Natural killer cell (primary cell): ENCODE results near the gene DHRS1. TPM values are rescaled to one million over a fixed set of nuclear protein-coding genes. Genes with fewer than 3 reads are reported as not detected.
"Not testable (repeated sequence)": the region's sequence is repeated elsewhere in the genome, so short reads cannot be mapped to it uniquely, and the experiment has no call there.

Experiments
- ATAC-seq, 3 donors: fragments of 150-1000 bp in 2 of 3; fragments of 200-7000 bp in 1 of 3; cut with Tn5 transposase; 1 replicate in 1 of 3; 2 replicates in 2 of 3; pipeline ENCODE4 v1.10.0; 2021; ENCODE audit warnings: mild to moderate bottlenecking in 2 of 3, moderate library complexity in 2 of 3
- DNase-seq, 2 donors: peaks; one replicate each; pipeline versions ENCODE4 v3.0.0 to v3.0.0-alpha.2; 2013 to 2021; ENCODE audit warnings: mixed read lengths in 1 of 2
- H3K27ac ChIP-seq: one replicate; pipeline ENCODE4 v1.5.1; 2013; ENCODE audit warnings: mild to moderate bottlenecking, low read length
- H3K27me3 ChIP-seq: one replicate; pipeline ENCODE4 v1.6.1; 2013; ENCODE audit warnings: low read length; ENCODE audit not compliant: control insufficient read depth, insufficient read depth
- H3K36me3 ChIP-seq: one replicate; pipeline ENCODE4 v1.6.1; 2013; ENCODE audit warnings: low read length; ENCODE audit not compliant: control insufficient read depth, insufficient read depth
- H3K4me1 ChIP-seq: one replicate; pipeline ENCODE4 v1.6.1; 2013; ENCODE audit warnings: low read length; ENCODE audit not compliant: control insufficient read depth, insufficient read depth
- H3K4me3 ChIP-seq: one replicate; pipeline ENCODE4 v1.5.1; 2013; ENCODE audit warnings: low read length
- H3K9me3 ChIP-seq: one replicate; pipeline ENCODE4 v1.6.1; 2013; ENCODE audit warnings: low read length; ENCODE audit not compliant: control insufficient read depth, insufficient read depth
- H3K27ac Mint-ChIP-seq, 2 donors: one replicate each; pipeline ENCODE4 v1.8.0; 2022; ENCODE audit warnings: mild to moderate bottlenecking in 2 of 2, mixed read lengths in 2 of 2, moderate library complexity in 1 of 2
- H3K27me3 Mint-ChIP-seq, 2 donors: one replicate each; pipeline ENCODE4 v1.8.0; 2022; ENCODE audit warnings: low read depth in 2 of 2, mixed read lengths in 2 of 2
- H3K36me3 Mint-ChIP-seq: one replicate; pipeline ENCODE4 v1.8.0; 2022; ENCODE audit warnings: mixed read lengths
- H3K4me1 Mint-ChIP-seq, 2 donors: one replicate each; pipeline ENCODE4 v1.8.0; 2022; ENCODE audit warnings: mixed read lengths in 2 of 2
- H3K4me3 Mint-ChIP-seq: one replicate; pipeline ENCODE4 v1.8.0; 2022; ENCODE audit warnings: mild to moderate bottlenecking, moderate library complexity, mixed read lengths
- H3K9me3 Mint-ChIP-seq, 2 donors: one replicate each; pipeline ENCODE4 v1.8.0; 2022; ENCODE audit warnings: mixed read lengths in 2 of 2
- CTCF ChIP-seq: fragments of 200-600 bp; IDR thresholded peaks from one replicate; pipeline ENCODE4 v1.8.0; 2022; ENCODE audit warnings: antibody characterized with exemption
- WGBS: methylation state at CpG from one replicate; pipeline ENCODE4 v1.1.7; 2013; ENCODE audit warnings: missing lambda C conversion rate; ENCODE audit not compliant: insufficient coverage; 5-methylcytosine and 5-hydroxymethylcytosine counted together
- intact Hi-C: fragments of 100-400 bp; cut with micrococcal nuclease; formaldehyde crosslinking; loops from one replicate; pipeline ENCODE4 v1.14.2; 2022
- total RNA-seq, 4 donors: library from RNA; stranded (reverse); fragments of 120-200 nt in 1 of 4; gene quantifications; one replicate each; pipeline versions ENCODE4 v1.2.3 to v1.2.4, GENCODE V29; 2013 to 2022

DHRS1 gene
- total RNA-seq, 3 donors from 2014 or later (not counting 1 experiment from before 2014, with no cell fraction given) = 39.8 to 59.0 (median 43.3) TPM

- Histone ChIP-seq H3K4me3 (no peak overlapping the region), H3K27ac (peak overlapping the region; percentile 86), H3K9me3 (no peaks in the 10 kb centered on the region), H3K36me3 (no peaks in the 10 kb centered on the region), H3K4me1 (peaks cover 27% of the 10 kb centered on the region), H3K27me3 (no peaks in the 10 kb centered on the region)
- Mint-ChIP-seq H3K4me3 (peak overlapping the region; percentile 72), H3K36me3 (no peaks in the 10 kb centered on the region), H3K9me3 (no peaks in the 10 kb centered on the region), H3K4me1 (peaks cover 37 to 38% of the 10 kb centered on the region in 2 donors), H3K27me3 (no peaks in the 10 kb centered on the region), H3K27ac (peak overlapping the region; percentile 86 to 91)
- ATAC-seq = peak in 1 of 3 donors; percentile 13
- intact Hi-C loops = loop anchor here (10.0 kb wide), 1 partner anchor 188 kb away; no protein-coding TSS in a partner anchor
- peak in 1 of 2 donors; percentile 65 for DNase-seq
- 55% methylated on average over 3 of the region's 3 CpGs for WGBS
- TF ChIP-seq CTCF = no peak
Measured at GRCh38 chr14:24246765-24247212, 52.8 kb downstream of the DHRS1 start.

- intact Hi-C loops = loop anchor here (10.0 kb wide), 1 partner anchor 189 kb away; no protein-coding TSS in a partner anchor
- H3K36me3 Mint-ChIP-seq, H3K36me3 ChIP-seq, H3K4me3 ChIP-seq, H3K4me3 Mint-ChIP-seq, H3K27me3 Mint-ChIP-seq, H3K27ac ChIP-seq, H3K9me3 ChIP-seq, ATAC-seq, H3K27me3 ChIP-seq, DNase-seq, H3K9me3 Mint-ChIP-seq: not testable (repeated sequence)
- H3K27ac Mint-ChIP-seq = peak overlapping the region in 1 of 2 donors; percentile 80
- peaks cover 41 to 45% of the 10 kb centered on the region in 2 donors for H3K4me1 Mint-ChIP-seq
- WGBS = 96% methylated on average over 11 of the region's 11 CpGs
- H3K4me1 ChIP-seq = peaks cover 41% of the 10 kb centered on the region
Measured at GRCh38 chr14:24245350-24245749, 54.2 kb downstream of the DHRS1 start.

DNA sequence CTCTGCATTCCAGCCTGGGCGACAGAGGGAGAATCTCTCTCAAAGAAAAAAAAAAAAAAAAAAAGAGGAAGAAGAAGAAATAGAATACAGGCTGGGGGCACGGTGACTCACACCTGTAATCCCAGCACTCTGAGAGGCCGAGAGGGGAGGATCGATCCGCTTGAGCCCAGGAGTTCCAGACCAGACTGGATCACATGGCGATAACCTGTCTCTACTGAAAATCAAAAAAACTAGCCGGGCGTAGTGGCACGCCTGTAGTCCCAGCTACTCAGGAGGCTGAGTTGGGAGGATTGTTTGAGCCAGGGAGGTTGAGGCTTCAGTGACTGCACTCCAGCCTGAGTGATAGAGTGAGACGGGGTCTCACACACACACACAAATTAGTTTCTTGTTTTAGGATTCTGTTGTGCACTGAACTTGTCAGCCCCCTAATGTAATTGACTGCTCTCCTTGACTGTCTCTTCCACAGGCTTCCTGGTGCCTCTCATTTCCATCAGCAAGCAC, 56.2 kb downstream of the DHRS1 start:
- WGBS = 45% methylated on average over 9 of the region's 10 CpGs
- TF ChIP-seq CTCF = no peak
- Histone ChIP-seq H3K27ac (peak overlapping the region; percentile 97), H3K4me1 (peaks cover 46% of the 10 kb centered on the region), H3K27me3 (no peaks in the 10 kb centered on the region), H3K4me3 (peak overlapping the region; percentile 74), H3K36me3 (peaks cover 27% of the 10 kb centered on the region), H3K9me3 (no peaks in the 10 kb centered on the region)
- DNase-seq (no peak), ATAC-seq (no peak)
- Mint-ChIP-seq H3K36me3 (no peaks in the 10 kb centered on the region), H3K4me3 (peak overlapping the region; percentile 98), H3K27ac (peak overlapping the region; percentile 100), H3K9me3 (no peaks in the 10 kb centered on the region), H3K4me1 (peaks cover 61 to 65% of the 10 kb centered on the region in 2 donors), H3K27me3 (no peaks in the 10 kb centered on the region)
- intact Hi-C loops = loop anchor here (1.0 to 10.0 kb wide), 5 partner anchors 56 to 449 kb away; partner anchors contain the start of genes DHRS1, LTB4R, LTB4R2 and NOP9

- H3K27me3 ChIP-seq = no peaks in the 10 kb centered on the region
- ATAC-seq (peak; percentile 79 to 92 (median 79)), DNase-seq (peak; percentile 92 to 97)
- WGBS = 3% methylated on average over 39 of the region's 39 CpGs
- TF ChIP-seq CTCF = peak; percentile 39
- Mint-ChIP-seq H3K27me3 (no peaks in the 10 kb centered on the region), H3K4me3 (peak overlapping the region; percentile 98), H3K9me3 (no peaks in the 10 kb centered on the region), H3K27ac (peak overlapping the region; percentile 100), H3K4me1 (peaks cover 61 to 71% of the 10 kb centered on the region in 2 donors), H3K36me3 (peaks cover 13% of the 10 kb centered on the region)
- no peaks in the 10 kb centered on the region for H3K9me3 ChIP-seq
- H3K27ac ChIP-seq = peak overlapping the region; percentile 97
- peak overlapping the region; percentile 74 for H3K4me3 ChIP-seq
- H3K4me1 ChIP-seq = peaks cover 41% of the 10 kb centered on the region
- intact Hi-C loops = loop anchor here (1.0 to 10.0 kb wide), 7 partner anchors 10 to 451 kb away; partner anchors contain the start of genes DCAF11, GMPR2, LTB4R and LTB4R2
- peaks cover 41% of the 10 kb centered on the region for H3K36me3 ChIP-seq
Measured at GRCh38 chr14:24241829-24242443, 57.6 kb downstream of the DHRS1 start.
